Endothelial cell of umbilical vein (primary cell): ENCODE data around the gene GOLIM4. TPM values are rescaled to one million over a fixed set of nuclear protein-coding genes. Genes with fewer than 3 reads are reported as not detected.

Experiments used
- BruUV-seq: library from RNA; stranded (reverse); fragments of 400-500 nt; replicated peaks from 2 replicates; lab custom pipeline; 2021; lab: Mats Ljungman, UMichigan
- CTCF ChIA-PET: fragments of 300-600, 350-600 bp; sonication (Branson Sonifier 250); formaldehyde crosslinking; loops from one replicate; lab custom pipeline; 2021; ENCODE audit warnings: antibody characterized with exemption, inconsistent platforms; lab: Charles Lee
- POLR2A ChIA-PET: fragments of 300-600, 350-600 bp; sonication (Branson Sonifier 250); formaldehyde crosslinking; loops from one replicate; lab custom pipeline; 2021; ENCODE audit warnings: antibody characterized with exemption, inconsistent platforms; lab: Charles Lee
- DNase-seq: peaks from one replicate; pipeline ENCODE4 v3.0.0-alpha.2; 2011; ENCODE audit warnings: low read depth, low spot score
- FAIRE-seq: peaks from 2 replicates; lab custom pipeline; 2011; peaks lifted over from hg19 to GRCh38; lab: Jason Lieb, UNC
- H2AFZ ChIP-seq: 2 replicates; pipeline ENCODE4 v1.6.0; 2012; ENCODE audit warnings: low read depth, low read length, control low read depth, inconsistent platforms
- H3K27ac ChIP-seq: 2 replicates; pipeline ENCODE4 v1.5.1; 2011; ENCODE audit warnings: low read depth, mild to moderate bottlenecking, control low read depth, low read length, moderate library complexity; ENCODE audit not compliant: insufficient read depth
- H3K27me3 ChIP-seq, 2 experiments: 2 replicates each; pipeline versions ENCODE4 v1.6.0 to v1.6.1; 2011; ENCODE audit warnings: low read length in 2 of 2, mixed read lengths in 1 of 2; ENCODE audit not compliant: control insufficient read depth in 2 of 2, insufficient read depth in 2 of 2
- H3K36me3 ChIP-seq, 2 experiments: 2 replicates in 1 of 2; 3 replicates in 1 of 2; pipeline ENCODE4 v1.5.1; 2011; ENCODE audit warnings: low read length in 2 of 2, mild to moderate bottlenecking in 1 of 2, moderate library complexity in 1 of 2; ENCODE audit not compliant: control insufficient read depth in 2 of 2, insufficient read depth in 2 of 2; ENCODE audit errors: extremely low read depth in 1 of 2
- H3K4me1 ChIP-seq: 3 replicates; pipeline ENCODE4 v1.5.1; 2011; ENCODE audit warnings: mild to moderate bottlenecking, low read length; ENCODE audit not compliant: control insufficient read depth, insufficient read depth; ENCODE audit errors: extremely low read depth
- H3K4me2 ChIP-seq: 2 replicates; pipeline ENCODE4 v1.6.1; 2011; ENCODE audit warnings: low read length, control low read depth, mixed read lengths; ENCODE audit not compliant: insufficient read depth
- H3K4me3 ChIP-seq, 3 experiments: fragments of 200-600 bp in 1 of 3; sonication (generic), shearing (Covaris generic) in 1 of 3; replicated peaks in 1 of 3; 2 replicates each; pipeline ENCODE4 v1.5.1; 2011 to 2016; ENCODE audit warnings: control low read depth in 3 of 3, low read length in 3 of 3, mild to moderate bottlenecking in 2 of 3, inconsistent platforms in 1 of 3, low read depth in 1 of 3, moderate library complexity in 1 of 3; ENCODE audit not compliant: insufficient read depth in 1 of 3
- H3K79me2 ChIP-seq: 2 replicates; pipeline ENCODE4 v1.6.0; 2012; ENCODE audit warnings: low read length, inconsistent platforms; ENCODE audit not compliant: control insufficient read depth, insufficient read depth
- H3K9ac ChIP-seq: replicated peaks from 2 replicates; pipeline ENCODE3; 2011; ENCODE audit warnings: low read length, control low read depth; ENCODE audit not compliant: insufficient read depth; ENCODE audit errors: extremely low read depth
- H3K9me1 ChIP-seq: replicated peaks from 3 replicates; pipeline ENCODE4 v1.6.0; 2011; ENCODE audit warnings: mild to moderate bottlenecking, low read length; ENCODE audit not compliant: control insufficient read depth, insufficient read depth; ENCODE audit errors: extremely low read depth
- H3K9me3 ChIP-seq: replicated peaks from 2 replicates; pipeline ENCODE4 v1.5.1; 2012; ENCODE audit warnings: low read length, inconsistent platforms; ENCODE audit not compliant: control insufficient read depth, insufficient read depth
- H4K20me1 ChIP-seq: replicated peaks from 2 replicates; pipeline ENCODE3; 2011; ENCODE audit warnings: mild to moderate bottlenecking, low read length; ENCODE audit not compliant: control insufficient read depth, insufficient read depth; ENCODE audit errors: extremely low read depth
- CTCF ChIP-seq, 2 donors: IDR thresholded peaks; 1 replicate in 1 of 2; 2 replicates in 1 of 2; pipeline ENCODE4 v1.5.1; 2011; ENCODE audit warnings: low read length in 2 of 2, mild to moderate bottlenecking in 2 of 2, moderate library complexity in 2 of 2, control low read depth in 1 of 2, inconsistent platforms in 1 of 2, low read depth in 1 of 2; ENCODE audit not compliant: insufficient read depth in 1 of 2; ENCODE audit errors: extremely low read depth in 1 of 2
- EZH2 ChIP-seq: IDR thresholded peaks from 2 replicates; pipeline ENCODE4 v1.6.1; 2012; ENCODE audit warnings: borderline replicate concordance, low read depth, mild to moderate bottlenecking, moderate library complexity, low read length, inconsistent platforms; ENCODE audit not compliant: severe bottlenecking
- FOS ChIP-seq: IDR thresholded peaks from 2 replicates; pipeline ENCODE4 v1.6.1; 2011; ENCODE audit warnings: mild to moderate bottlenecking, low read length, moderate library complexity, borderline replicate concordance; ENCODE audit not compliant: insufficient read depth
- GATA2 ChIP-seq: IDR thresholded peaks from 2 replicates; pipeline ENCODE4 v1.7.0; 2011; ENCODE audit warnings: low read depth, mild to moderate bottlenecking, moderate library complexity, mixed read lengths, low read length; ENCODE audit not compliant: insufficient read length, insufficient read depth
- JUN ChIP-seq: IDR thresholded peaks from 2 replicates; pipeline ENCODE4 v1.6.1; 2011; ENCODE audit warnings: borderline replicate concordance, low read depth; ENCODE audit not compliant: insufficient read length, insufficient read depth
- MYC ChIP-seq: IDR thresholded peaks from one replicate; pipeline ENCODE4 v1.6.1; 2011; ENCODE audit warnings: mild to moderate bottlenecking, low read depth, low read length
- POLR2A ChIP-seq: IDR thresholded peaks from 2 replicates; pipeline ENCODE4 v1.6.1; 2012; ENCODE audit warnings: low read depth, mild to moderate bottlenecking, control low read depth, low read length
- POLR2AphosphoS5 ChIP-seq: IDR thresholded peaks from 2 replicates; pipeline ENCODE4 v1.6.1; 2012; ENCODE audit warnings: low read depth, mild to moderate bottlenecking, control low read depth, low read length, moderate library complexity; ENCODE audit not compliant: insufficient read depth
- dilution Hi-C: fragments of 300-500 bp; cut with MboI; formaldehyde crosslinking; loops from one replicate; pipeline ENCODE4 v1.15.0; 2019; ENCODE audit warnings: low sequenced_read_pairs; ENCODE audit not compliant: extremely low pct_ligation_motif_present
- intact Hi-C: fragments of 100-400 bp; cut with micrococcal nuclease; formaldehyde crosslinking; loops from one replicate; pipeline ENCODE4 v1.10.0; 2022
- polyA plus RNA-seq, 4 experiments: library from polyadenylated mRNA; depleted of rRNA in 3 of 4; stranded (reverse) in 3 of 4; unstranded in 1 of 4; fragments of >200 nt; gene quantifications; 2 replicates each; pipeline versions ENCODE4 v1.2.1 to v1.2.3, GENCODE V29; 2011 to 2012; ENCODE audit warnings: missing spikeins in 1 of 4
- total RNA-seq: library from RNA; stranded (reverse); gene quantifications from 2 replicates; pipeline ENCODE4 v1.2.3, GENCODE V29; 2021
- TF ChIP-seq, protein P1 (sequence below): IDR thresholded peaks from 2 replicates; pipeline ENCODE4 v1.6.1; 2011; ENCODE audit not compliant: insufficient read depth, insufficient read length

GOLIM4 gene
- total and polyA plus RNA-seq, 2 donors (not counting 3 experiments of a cell fraction or from before 2014, with no cell fraction given), result 11.7 to 40.8 TPM

DNA sequence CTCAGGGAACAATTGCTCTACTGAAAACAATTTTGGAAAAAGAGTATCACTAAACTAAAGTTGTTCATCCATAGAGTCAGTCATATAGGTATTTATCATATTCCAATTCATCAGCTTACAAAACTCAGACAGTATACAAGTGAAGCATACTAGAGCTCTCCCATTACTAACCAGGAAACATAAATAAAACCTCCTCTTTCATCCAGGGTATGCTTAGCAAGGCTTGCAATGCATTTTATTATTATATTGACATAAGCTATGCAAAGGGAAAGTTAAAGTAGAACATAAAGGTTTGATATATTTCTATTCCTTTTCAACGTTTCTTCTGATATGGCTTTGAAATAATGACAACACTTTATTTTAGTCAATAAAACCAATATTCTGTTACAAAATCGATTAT, 106.7 kb downstream of the GOLIM4 start:
- POLR2A ChIA-PET, result no interaction called here
- dilution Hi-C loops, result no loop called here
- BruUV-seq, result no TSS peak

More for the DNA sequence above, 106.7 kb downstream of the GOLIM4 start:
- intact Hi-C loops, result loop anchor here (5.0 kb wide), 1 partner anchor 388 kb away; no protein-coding TSS in a partner anchor
- Histone ChIP-seq H3K9ac (no peak overlapping the region), H3K4me1 (no peaks in the 10 kb centered on the region), H3K4me3 (no peak overlapping the region), H3K79me2 (no peaks in the 10 kb centered on the region), H3K27me3 (peaks cover 0 to 5% of the 10 kb centered on the region in 2 experiments), H3K36me3 (no peaks in the 10 kb centered on the region), H3K9me3 (no peaks in the 10 kb centered on the region), H3K9me1 (no peaks in the 10 kb centered on the region), H2AFZ (no peak overlapping the region), H3K4me2 (no peak overlapping the region), H4K20me1 (no peaks in the 10 kb centered on the region), H3K27ac (no peak overlapping the region)
- FAIRE-seq (no peak), DNase-seq (no peak)
- CTCF ChIA-PET, result no interaction called here
- TF ChIP-seq MYC (no peak), CTCF (IDR thresholded peaks at IDR 0.05; ENCODE audit: extremely low read depth in 1 of 2, insufficient read depth in 1 of 2, low read depth in 1 of 2, low read length in 2 of 2) (no peak), FOS (no peak), POLR2A (no peak), JUN (no peak), POLR2AphosphoS5 (no peak), GATA2 (no peak), EZH2 (no peak)
- TF ChIP-seq, protein P1, sequence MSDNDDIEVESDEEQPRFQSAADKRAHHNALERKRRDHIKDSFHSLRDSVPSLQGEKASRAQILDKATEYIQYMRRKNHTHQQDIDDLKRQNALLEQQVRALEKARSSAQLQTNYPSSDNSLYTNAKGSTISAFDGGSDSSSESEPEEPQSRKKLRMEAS, result no peak
